ENCODE data around the gene GRIK3. TPM values are rescaled to one million over a fixed set of nuclear protein-coding genes. Genes with fewer than 3 reads are reported as not detected.

Gene GRIK3
- total RNA-seq, 4 donors from 2014 or later = under 0.01 to 0.16 TPM; not detected in 2

GRCh38 chr1:36918604-36919003, 115.7 kb downstream of the GRIK3 start:
- no peak for TF ChIP-seq CTCF (IDR thresholded peaks at IDR 0.05; ENCODE audit: low read depth)

- TF ChIP-seq CTCF (IDR thresholded peaks at IDR 0.05; ENCODE audit: low read depth) = no peak
Observed at GRCh38 chr1:36913484-36914060, 120.7 kb downstream of the GRIK3 start.

- TF ChIP-seq CTCF (IDR thresholded peaks at IDR 0.05; ENCODE audit: low read depth) = no peak
Observed at GRCh38 chr1:36913016-36913415, 121.3 kb downstream of the GRIK3 start.

GRCh38 chr1:36912365-36912865, 121.9 kb downstream of the GRIK3 start:
- no peak for TF ChIP-seq CTCF (IDR thresholded peaks at IDR 0.05; ENCODE audit: low read depth)

GRCh38 chr1:36911561-36912364, 122.6 kb downstream of the GRIK3 start:
- TF ChIP-seq CTCF (IDR thresholded peaks at IDR 0.05; ENCODE audit: low read depth) = no peak

GRCh38 chr1:36910886-36911540, 123.3 kb downstream of the GRIK3 start:
- no peak for TF ChIP-seq CTCF (IDR thresholded peaks at IDR 0.05; ENCODE audit: low read depth)

Data from subcutaneous adipose tissue (tissue), 4 donors.